Fibroblast of the conjunctiva (primary cell): ENCODE results near the gene TSSK6.
A peak's percentile ranks its signal among the peaks of the same experiment; 100 is the strongest.

ENCODE experiments used
- DNase-seq: peaks from one replicate; pipeline ENCODE4 v3.0.0-alpha.2; 2010; ENCODE audit warnings: low read depth

Gene TSSK6

DNA sequence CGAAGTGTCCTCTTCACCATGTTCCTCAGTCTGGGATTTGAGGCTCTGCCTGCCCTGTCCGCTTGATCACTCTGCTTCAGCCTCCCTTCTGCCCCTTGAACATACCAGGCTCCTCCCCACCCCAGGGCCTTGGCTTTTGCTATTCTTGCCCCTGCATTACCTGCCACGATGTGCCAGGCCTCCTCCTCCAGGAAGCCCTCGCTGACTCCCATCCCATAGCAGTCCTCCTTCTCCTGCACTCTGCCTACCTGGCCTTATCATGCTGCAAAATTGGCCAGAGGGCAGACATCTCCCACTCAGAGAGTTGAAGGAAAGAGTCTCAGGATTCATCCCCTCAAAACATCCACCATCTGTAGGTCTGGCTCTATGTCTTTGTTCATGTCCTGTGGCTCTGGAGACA lies 15.5 kb upstream of the TSSK6 start:
- DNase-seq: no peak

DNA sequence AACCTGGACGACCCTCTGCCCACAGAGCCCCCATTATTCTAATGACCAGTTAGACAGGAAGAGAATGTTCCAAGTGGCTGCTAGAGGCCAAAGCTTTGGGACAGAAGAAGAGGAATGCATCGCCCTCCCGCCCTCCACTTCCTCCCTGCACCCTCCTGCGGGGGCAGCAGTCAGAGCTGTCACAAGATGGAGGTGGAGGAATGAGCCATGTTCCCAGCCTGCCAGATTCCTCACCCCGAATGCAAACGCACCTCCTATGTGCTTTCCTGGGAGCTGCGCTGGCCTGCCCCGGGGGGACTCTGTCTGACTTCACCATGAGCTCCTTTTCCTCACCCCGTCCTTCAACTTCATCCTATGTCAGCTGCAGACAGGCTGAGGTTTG lies 15.1 kb upstream of the TSSK6 start:
- no peak for DNase-seq

DNA sequence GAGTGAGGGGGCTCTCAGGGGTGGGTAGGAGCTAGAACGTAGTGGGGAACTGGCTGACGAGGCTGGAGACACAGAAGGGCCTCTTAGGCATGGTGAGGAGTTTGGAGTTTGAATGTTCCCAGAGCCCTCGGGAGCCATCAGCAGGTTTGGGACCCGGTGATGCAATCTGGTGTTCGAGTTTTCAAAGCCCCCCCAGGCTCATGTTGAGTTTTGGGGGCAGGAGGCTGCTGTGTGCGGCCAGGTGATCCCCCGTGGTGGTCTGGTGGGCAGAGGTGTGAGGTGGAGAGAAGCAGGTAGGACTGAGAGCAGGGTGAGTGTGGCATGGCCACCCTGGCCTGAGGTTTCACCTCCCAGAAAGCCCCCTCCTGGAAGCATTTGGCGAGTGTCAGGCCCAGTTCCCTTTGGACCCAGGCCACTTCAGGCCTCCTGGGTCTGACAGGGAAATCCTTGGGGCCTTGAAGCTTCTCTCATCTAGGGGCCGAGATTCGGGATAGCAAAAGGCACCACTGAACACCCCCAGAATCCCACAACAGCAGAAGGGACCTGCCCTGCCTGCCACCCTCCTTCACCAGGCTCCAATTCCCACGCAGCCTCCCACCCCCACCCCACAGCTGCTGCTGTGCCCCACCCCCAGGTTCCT lies 14.6 kb upstream of the TSSK6 start:
- DNase-seq: no peak

DNA sequence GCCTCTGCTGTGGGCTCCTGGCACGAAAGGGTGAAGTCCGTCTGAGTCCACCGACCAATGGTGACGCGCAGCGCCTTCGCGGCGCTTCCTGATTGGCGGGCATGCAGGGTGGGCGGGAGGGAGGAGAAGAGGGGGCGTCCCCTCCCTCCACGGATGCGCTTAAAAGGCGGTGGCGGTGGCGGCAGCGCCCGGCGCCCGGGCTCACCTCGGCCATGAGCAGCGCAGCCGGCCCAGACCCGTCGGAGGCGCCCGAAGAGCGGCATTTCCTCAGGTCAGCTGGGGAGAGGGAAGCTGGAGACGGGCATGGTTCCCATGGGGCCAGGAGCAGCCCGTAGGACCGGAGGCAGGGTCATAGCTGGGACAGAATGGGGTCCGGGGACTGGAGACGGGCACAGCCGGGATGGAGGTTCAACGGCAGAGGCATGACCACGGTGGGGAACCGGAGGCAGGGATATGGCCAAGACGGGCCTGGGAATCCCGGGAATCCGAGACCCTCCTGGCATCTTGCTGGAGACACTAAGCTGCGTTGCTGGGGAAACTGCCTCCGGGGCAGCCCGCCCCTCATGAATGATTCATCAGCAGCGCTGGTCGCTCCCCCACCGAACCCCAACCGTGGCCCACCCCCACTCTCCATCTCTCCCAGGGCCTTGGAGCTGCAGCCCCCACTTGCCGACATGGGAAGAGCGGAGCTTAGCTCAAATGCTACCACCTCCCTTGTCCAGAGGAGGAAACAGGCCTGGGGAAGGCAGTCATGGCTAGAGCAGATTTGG lies 13.6 kb upstream of the TSSK6 start, which contains the start of gene YJEFN3:
TSS of gene YJEFN3 (plus strand) at position 191 of the 770 bp plus-strand sequence. CDS start at position 213, 22 bp downstream.
- DNase-seq: no peak

DNA sequence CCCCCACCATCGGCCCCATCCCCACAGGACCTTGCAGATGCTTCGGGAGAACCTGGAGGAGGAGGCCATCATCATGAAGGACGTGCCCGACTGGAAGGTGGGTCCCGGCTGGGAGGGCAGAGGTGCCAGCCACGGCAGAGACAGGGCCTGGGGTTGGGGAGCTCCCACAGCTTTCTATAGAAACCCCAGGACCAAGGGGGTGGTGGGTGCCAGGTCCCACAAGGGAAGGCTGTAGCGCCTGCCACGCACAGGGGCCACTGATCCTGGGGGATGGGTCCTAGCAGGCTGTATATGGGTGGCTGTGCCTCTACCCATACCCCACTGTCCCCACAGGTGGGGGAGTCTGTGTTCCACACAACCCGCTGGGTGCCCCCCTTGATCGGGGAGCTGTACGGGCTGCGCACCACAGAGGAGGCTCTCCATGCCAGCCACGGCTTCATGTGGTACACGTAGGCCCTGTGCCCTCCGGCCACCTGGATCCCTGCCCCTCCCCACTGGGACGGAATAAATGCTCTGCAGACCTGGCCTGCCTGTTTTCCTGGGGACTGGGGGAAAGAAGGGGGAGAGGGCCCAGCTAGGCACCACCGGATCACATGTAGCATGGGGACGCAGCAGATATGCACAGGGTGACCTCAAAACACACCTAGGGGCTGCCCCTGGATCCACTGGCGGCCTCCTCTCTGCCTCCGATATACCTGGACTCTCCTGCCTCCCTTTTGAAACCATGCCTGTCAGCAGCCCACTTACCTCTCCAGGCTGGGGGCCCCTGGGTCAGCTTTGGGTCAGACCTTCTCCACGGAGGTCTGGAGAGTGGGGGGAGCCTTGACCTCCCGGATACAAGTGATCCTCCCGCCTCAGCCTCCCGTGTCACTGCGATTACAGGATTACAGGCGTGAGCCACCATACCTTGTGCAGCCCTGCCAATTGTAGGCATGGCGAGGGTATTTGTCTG lies 12.6 kb upstream of the TSSK6 start:
- no peak for DNase-seq

DNA sequence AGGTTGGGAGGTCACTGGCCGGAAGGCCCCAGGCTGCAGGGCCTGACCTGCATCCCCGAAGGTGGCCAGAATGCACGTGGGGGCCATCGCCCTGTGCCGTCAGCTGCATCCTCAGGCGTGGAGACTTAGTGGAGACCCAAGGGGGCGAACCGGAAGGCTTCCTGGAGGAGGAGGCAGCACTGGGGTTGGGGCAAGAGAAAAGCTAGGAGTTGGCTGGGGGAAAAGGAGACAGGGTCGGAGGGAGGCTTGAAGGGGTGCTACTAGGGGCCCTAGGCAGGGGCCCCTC lies 12.0 kb upstream of the TSSK6 start:
- DNase-seq: no peak

DNA sequence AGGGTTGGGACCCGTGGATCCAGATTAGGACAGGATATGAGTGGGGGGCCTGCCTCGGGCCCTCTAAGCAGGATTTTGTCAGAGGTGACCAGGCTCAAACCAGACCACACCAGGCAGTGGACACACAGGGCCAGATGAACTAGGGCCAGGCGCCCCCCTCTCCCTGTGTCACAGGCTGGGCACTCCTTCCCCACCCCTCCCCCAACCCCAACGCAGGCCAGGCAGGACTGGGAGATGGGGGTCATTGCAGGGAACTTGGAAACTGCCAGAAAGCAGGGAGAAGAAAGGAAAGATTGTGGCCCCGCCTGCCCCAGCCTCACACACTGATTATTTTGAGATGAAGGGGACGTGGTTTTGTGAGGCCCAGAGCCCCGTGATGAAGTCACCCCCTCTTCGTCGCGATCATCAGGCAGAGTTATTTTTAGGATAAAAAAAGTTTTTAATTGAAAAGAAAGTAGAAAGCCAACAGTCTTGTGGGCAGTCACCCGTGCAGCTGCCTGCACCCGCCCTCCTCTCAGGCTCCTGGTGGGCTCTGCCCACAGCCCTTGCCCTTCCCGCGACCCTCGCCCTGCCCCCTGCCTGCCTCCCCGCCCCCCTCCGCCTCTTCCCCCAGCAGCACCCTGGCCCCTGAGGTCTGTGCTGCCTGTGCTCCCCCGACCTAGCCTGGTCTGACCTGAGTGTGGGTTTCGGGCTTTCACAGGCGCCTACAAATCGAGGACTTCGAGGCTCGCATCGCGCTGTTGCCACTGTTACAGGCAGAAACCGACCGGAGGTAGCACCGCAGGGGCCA lies 11.4 kb upstream of the TSSK6 start:
- DNase-seq: no peak

DNA sequence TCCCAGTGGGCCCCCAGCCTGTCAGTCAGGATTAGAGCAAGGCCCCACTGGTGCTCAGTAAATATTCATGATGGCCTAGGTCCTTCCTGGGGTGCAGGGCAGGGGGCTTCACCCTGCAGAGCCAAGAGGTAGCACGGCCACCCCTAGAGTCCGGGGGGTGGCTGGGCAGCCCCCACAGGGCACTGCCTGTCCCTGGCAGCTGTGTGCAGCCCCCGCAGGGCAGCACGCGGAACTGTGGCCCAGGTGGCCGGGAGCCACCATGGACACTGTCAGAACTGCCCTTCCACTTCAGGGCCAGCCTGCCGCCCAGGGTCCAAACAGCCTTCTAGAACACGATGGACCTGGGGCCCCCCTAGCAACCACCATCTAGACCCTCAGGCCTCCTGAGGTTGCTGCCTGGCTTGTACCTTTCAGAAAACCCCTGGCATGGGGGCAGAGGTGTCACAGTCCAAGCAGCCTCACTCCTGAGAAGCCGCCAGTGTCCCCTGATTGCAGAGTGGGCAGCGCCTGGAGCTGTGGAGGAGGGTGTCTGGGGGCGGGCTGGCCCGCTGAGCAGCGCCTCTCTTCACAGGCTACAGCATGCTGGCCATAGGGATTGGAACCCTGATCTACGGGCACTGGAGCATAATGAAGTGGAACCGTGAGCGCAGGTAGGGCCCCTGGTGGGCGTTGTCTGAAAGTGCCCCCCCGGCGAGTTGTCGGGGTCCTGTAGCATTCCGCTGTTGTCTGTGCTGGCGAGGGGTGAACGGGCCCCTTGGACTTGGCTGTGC lies 10.4 kb upstream of the TSSK6 start:
- DNase-seq: no peak

DNA sequence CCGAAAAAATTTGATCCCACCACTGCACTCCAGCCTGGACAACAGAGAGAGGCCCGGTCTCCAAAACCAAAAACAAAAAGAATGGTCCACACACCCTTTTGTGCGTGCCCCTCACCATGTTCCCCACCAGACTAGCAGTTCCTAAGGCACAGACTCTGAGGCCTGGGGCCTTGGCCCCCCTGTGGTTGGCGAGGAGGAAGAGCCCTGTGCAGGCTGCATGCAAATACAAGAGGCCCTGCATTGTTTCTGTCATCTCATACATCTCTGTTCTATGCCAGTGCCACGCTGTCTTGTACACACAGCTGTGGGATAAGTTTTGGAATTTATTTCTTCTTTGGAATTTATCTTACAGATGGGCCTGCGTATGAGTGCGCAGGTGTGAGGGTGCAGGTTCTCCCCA lies 8.7 kb upstream of the TSSK6 start:
- no peak for DNase-seq

DNA sequence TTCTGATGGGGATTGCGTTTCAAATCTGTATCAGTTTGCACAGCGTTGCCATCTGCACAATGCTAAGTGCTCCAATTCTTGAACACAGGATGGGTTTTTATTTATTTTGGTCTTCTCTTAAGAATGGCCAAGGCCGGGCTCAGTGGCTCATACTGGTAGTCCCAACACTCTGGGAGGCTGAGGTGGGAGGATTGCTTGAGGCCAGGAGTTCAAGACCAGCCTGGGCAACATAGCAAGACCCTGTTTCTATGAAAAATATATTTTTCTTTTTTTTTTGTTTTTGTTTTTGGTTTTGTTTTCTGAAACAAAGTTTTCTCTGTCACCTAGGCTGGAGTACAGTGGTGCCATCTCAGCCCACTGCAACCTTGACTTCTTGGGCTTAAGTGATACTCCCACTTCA lies 7.8 kb upstream of the TSSK6 start:
- DNase-seq: no peak

DNA sequence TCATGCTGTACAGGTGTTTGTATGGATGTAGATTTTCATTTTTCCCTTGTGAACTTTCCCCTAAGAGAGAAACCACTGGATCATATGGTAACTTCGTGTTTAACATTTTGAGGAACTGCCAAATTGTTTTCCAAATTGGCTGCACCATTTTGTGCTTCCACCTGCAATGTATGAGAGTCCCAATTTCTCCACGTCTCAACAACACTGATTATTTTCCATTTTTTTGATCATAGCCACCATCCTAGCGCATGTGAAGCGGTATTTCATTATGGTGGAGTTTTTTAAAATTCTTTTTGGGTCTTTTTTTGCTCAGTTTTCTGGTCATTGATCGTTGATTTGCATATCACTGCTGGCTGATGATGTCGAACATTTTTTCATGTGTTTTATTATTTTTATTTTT lies 5.6 kb upstream of the TSSK6 start:
- DNase-seq: no peak

DNA sequence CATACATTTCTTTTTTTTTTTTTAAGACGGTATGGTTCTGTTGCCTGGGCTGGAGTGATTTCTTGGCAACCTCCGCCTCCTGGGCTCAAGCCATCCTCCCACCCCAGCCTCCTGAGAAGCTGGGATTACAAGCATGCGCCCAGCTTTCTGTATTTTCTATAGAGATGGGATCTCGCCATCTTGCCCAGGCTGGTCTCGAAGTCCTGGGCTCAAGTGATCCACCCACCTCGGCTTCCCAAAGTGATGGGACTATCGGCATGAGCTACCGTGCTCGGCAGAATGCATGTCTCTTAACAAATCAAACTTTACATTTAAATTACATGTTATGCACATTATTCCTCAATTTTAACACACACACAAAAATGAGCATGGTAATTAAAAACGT lies 1.9 kb upstream of the TSSK6 start:
- DNase-seq: no peak

DNA sequence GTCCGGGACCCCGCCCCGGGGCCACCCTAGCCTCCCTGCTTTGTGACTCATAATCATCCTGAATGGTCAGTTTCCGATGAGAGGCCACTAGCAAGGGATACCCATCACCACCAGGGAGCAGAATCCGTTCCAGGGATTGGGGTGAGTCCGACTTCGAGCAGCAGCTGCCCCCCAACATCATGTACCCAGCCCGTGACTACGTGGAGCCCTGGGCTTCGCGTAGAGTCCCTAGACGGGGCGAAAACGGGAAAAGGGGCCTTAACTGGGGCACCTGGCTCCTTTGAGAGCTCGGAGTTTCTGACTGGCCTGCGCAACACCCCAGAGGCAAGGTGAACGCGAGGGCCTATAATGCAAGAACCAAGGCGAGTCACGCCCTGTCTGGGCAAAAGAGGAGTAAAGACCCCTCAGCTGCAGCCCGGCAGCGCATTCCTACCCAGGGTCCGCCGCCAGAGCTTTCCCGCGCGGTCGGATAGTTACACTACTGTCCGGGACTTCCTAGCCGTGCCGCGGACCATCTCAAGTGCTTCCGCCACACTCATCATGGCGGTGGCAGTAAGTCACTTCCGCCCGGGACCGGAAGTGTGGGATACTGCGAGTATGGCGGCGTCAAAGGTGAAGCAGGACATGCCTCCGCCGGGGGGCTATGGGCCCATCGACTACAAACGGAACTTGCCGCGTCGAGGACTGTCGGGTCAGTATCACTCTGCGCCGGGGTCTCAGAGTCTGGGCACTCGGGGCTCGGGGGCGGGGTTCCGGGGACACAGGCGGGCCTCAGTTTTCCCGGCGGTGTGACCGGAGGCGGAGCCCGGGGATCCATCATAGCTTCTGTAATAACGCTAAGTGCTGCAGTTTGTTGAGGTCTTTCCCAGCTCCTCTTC lies 533 bp upstream of the TSSK6 start, which contains the start of gene NDUFA13:
TSS of gene NDUFA13 (plus strand) at position 584 of the 878 bp plus-strand sequence. CDS start at position 598, 14 bp downstream.
- DNase-seq: peak; percentile 80

DNA sequence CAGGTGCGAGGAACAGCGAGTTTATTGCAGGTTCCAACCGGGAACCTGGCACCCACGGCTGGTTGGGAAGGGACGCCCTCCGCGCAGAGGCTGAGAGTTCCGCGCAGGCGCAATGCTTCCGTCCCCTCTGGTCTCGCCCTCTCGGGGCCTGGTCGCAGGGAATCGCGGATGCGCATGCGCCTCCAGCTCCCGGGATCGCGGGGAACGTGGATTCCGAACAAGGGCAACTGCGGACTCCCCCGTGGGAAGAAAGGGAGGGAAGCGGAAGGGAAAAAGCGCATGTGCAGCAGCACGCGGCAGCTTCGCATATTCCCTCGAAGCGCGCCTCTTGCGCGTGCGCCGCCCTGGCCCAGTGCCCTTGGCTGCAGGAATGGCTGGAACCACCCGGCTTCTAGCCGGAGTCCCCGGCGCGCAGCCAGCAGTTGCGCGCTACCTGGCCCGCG lies 1.1 kb downstream of the TSSK6 start:
- peak; percentile 29 for DNase-seq

DNA sequence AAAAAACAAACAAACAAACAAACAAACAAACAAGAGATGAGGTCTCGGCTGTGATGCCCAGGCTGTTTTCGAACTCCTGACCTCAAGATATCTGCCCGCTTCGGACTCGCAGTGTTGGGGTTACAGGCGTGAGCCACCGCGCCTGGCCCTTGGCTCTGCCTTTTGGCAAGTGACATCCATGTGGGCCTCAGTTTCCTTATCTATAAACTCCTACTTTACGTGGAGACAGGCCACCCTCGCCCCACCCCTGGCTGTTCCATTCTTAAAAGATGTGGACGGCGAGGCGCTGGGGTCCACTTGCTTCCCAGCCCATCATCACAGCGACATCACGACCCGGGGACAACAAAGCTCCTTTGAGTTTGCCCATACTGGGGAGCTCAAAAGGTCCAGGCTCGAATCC lies 1.7 kb downstream of the TSSK6 start:
- no peak for DNase-seq

DNA sequence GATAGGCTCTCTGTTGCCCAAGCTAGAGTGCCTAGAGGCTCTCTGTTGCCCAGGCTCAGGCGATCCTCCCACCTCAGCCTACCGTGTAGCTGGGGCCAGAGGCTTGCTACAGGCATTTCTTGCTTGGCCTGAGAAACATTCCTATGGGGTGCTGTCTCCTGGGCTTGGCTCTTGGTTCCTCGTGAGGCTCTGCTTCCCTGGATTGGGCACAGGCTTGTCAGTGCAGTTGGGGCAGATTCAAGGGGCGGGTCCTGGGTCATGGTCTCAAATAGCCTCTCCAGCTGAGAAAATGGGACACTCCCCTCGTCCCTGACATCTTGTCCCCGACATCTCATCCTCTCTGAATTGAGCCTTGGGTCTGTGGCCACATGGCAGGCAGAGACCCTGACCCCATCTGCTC lies 4.9 kb downstream of the TSSK6 start:
- no peak for DNase-seq

DNA sequence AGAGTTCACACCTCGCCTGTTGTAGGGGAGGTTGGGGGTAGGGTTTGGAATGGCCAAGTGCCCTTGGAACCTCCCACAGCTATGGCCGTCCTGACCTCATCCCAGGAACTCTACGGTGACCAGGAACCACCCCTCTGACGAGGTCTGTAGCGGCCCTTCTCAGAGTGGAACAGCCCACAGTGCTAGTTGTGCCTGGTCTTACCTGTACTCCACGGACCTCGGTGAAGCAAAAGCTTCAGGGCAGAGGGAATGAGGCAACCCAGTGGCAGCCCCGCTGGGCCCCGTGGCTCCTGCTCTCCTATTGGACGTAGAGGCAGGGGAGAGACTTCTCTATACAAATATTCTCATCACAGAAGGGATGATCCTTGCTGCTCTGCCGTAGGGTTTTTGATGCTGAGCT lies 7.1 kb downstream of the TSSK6 start:
- DNase-seq: no peak

DNA sequence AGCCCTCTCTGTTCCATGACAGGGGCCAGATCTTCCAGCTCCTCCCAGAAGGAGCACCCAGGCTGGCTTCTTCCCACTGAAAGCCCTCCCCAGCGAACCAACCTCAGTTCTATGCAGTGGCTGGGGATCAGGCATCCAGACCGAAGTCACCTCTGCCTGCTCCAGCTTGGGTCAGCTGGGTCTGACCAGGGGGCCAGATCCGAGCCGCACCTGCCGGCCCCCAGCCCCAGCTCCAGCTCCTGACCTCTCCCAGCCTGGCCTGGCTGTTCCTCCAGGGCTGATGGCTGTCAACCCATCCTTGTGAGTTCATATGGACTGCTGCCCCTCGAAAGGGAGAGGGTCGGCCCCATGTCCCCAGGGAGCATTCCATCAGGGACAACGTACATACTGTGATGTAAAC lies 8.0 kb downstream of the TSSK6 start:
- no peak for DNase-seq

DNA sequence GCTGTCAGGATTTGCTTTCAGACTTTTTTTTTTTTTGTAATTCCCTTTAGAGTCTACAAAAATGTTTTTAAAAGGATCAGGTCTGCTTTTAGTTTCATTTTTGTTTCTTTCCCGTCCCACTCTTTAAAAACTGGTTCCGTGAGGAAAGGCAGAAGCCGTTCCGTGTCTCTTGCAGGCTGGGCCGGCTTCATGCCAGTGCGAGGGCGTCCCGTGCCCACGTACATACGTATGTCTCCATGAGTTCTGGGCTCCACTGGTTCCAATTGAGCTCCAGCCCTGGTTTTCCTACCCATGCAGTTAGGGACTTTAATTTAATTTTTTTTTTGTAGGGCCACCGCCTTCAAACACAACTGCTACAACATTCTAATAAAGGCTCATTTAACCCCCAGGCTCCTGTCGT lies 8.8 kb downstream of the TSSK6 start:
- DNase-seq: no peak

DNA sequence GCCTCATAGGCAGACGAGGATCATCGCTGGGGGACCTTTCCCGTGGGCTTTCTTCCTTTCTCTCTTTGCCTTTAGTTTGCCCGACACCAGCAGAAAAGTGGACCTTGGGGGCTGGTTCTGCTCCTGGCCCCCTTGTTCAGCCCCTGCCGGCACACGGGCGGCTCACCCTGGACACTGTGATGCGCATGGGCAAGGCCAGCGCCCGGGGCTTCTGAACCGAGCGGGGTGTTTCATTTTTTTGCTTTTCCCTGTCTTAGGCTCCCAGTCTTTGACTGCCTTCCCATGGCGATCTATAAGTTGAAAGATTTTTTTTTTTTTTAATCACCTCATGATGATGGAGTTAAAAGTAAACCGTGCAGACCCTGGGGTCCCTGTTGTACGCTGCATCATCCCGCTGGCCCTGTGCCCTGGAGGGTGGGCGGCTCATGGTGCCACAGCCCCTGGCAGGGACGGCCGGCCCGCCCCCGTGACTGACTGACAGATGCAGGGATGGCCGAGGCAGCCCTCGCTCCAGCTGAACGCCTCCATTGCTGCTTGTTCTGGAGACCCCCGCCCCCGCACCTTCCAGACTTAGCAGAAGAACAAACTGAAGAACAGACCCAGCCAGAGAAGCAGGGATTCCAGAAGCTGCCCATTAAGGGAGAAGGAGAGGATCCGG lies 9.6 kb downstream of the TSSK6 start:
- DNase-seq: no peak
